G401 (cell line): ENCODE data around the gene ADI1. TPM values are rescaled to one million over a fixed set of nuclear protein-coding genes. Genes with fewer than 3 reads are reported as not detected.
"Not testable (repeated sequence)": the region's sequence is repeated elsewhere in the genome, so short reads cannot be mapped to it uniquely, and the experiment has no call there.

Source experiments
- DNase-seq: peaks from one replicate; pipeline ENCODE4 v3.0.0-alpha.2; 2015; ENCODE audit warnings: low spot score
- in situ Hi-C: cut with HindIII; loops from 2 replicates; pipeline ENCODE4 v1.10.0; 2016; ENCODE audit warnings: low sequenced_read_pairs, mixed read lengths
- total RNA-seq: library from RNA; depleted of rRNA; stranded (reverse); fragments of >200 nt; shearing (Covaris generic); gene quantifications from 2 replicates; pipeline ENCODE4 v1.2.3, GENCODE V29; 2014; rRNA removed

ADI1 gene
- total RNA-seq, 1 experiment from 2014 or later: 63.2 TPM

- in situ Hi-C loops: no loop called here
- no peak for DNase-seq
These were observed 63.2 kb downstream of the ADI1 start for GRCh38 chr2:3456125-3456524.

GRCh38 chr2:3454802-3455201 is 64.5 kb downstream of the ADI1 start:
- in situ Hi-C loops: no loop called here
- no peak for DNase-seq

- DNase-seq, in situ Hi-C loops: not testable (repeated sequence)
These were observed 65.3 kb downstream of the ADI1 start for GRCh38 chr2:3454005-3454404.

DNA sequence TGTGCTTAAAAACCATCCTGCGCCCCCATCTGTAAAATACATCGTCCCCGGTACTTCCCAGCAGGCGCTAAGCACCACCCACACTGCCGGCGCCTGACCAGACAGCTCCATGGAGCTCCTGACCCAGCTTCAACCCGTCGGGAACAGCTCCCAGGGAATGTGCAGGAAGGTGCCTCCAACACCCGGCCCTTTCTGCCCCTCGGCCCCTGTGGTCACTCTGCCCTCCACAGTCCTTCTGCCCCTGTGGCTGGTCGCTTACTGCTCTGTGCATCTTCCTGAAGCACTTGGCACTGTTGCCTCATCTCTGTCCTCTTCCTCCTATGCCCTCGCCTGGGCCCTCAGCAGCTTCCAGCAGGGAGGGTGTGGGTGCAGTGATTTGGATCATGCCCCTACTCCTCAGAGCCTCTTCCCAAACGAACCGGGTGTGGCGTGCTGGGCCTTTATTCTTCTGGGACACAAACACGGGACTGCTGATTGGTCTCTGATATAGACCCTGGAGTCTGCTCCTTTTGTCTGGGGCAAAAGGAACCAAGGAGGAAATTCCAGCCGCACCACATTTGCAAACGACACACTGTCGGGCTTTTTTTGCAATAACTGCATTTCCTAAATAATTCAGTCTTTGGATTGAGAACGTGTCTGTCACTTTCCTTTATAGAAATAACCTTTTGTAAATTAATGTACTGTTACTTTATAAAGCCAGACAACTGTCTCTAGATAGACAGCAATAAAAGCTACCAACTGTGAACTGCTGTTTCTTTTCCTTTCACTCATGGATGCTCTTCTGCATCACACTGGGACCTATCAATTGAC is 65.9 kb downstream of the ADI1 start:
- in situ Hi-C loops: no loop called here
- DNase-seq: peak; percentile 36

DNA sequence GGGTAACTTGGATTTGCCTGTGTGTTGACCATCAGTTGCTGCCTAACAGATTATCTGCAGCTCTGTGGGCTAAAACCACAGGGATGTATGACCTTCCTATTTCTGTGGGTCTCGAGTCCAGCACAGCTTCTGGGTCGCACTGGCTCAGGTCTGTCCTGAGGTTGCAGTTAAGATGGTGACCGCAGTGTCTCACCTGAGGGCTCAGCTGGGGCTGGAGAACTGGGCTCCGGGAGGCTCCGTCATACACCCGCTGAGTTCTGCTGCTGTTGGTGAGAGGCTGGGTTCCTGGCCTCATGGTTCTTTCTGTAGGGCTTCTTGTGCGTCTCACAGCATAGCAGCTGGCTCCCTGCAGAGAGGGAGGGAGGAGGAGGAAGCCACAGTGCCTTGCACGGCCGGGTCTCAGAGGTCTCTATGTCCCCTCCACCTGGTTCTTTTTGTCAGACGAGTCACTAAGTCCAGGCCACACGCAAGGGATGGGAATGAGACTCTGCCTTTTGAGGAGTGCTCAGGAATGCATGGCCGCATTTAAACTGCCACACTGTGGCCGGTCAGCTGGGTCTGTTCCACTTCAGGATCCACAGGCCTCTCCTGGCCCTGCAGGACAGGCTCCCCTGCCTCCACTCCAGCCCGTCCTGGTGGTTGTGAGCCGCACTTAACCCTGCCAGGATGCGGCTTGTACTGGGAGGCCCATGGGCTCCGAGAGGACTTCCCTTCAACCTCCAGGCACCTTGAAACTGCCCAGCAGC is 67.2 kb downstream of the ADI1 start:
- in situ Hi-C loops: no loop called here
- DNase-seq: no peak

- in situ Hi-C loops: no loop called here
- DNase-seq: no peak
These were observed 68.2 kb downstream of the ADI1 start for GRCh38 chr2:3451169-3451568.

DNA sequence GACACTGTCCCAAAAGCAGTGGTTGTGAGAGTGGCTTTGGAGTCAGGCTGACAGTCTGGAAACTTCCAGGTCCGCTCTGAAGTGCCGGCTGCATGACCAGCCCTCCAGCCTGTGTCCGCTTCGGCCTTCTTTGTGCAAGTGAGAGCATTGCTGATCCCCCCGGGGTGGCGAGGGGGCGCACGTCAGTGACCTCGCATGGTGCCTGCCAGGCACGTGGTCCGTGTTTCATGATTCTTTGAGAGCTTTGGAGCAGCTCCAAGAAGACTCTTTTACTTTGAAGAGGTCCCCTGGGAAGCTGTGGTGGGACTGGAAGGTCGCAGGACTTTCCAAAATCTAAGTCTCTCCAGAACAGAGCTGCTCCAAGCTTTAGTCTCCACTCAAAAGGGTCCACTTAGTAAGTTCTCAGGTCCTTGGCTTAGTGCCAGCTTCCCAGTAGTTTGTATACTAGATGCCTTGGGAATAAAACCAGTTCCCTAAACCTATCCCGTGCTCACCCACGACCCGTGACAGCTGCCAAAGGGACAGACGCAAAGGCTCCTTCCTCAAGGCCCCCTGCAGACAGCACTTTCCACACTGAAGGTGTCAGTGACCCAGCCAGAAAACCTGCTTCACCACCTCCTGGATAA is 68.8 kb downstream of the ADI1 start:
- in situ Hi-C loops: no loop called here
- DNase-seq: no peak

DNA sequence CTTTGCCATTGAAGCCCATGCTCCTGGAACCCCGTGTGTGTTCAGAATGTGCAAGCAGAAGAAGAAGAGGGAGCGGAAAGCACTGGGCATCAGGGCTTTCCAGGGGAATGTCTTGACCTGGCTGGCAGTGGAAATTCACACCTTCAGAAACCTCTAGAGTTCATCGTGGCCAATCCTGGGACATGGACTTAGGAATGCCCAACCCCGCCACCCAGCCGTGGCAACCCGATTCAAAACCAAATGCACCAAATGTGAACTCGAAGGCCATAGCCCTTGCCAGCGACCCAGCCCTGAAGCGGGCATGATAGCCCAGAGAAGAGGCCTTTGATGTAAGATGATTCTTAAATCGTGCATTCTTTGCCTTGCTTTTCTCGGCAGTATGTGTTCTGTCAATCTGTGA is 69.4 kb downstream of the ADI1 start:
- in situ Hi-C loops: no loop called here

GRCh38 chr2:3449086-3449485 is 70.2 kb downstream of the ADI1 start:
- in situ Hi-C loops: no loop called here
- DNase-seq: no peak

More for the DNA sequence above, 69.4 kb downstream of the ADI1 start:
- no peak for DNase-seq

DNA sequence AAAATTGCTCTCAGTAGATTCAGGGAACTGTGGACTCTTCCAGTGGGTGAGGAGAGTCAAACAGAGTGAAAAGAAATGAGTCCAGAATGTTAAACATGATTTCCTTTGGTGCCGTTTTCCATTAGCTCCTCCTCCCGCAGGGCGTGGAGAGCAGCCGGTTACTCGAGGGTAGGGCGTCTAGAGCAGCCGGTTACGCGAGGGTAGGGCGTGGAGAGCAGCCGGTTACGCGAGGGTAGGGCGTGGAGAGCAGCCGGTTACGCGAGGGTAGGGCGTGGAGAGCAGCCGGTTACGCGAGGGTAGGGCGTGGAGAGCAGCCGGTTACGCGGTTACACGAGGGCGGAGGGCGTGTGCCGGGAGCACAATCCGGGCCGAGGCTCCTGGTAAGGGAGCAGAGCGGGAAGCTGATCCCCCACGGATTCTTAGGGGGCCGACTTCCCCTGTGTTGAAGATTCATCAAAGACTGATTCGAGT is 70.9 kb downstream of the ADI1 start:
- in situ Hi-C loops, DNase-seq: not testable (repeated sequence)

- no peak for DNase-seq
These were observed 71.5 kb downstream of the ADI1 start for GRCh38 chr2:3447789-3448317.

More at GRCh38 chr2:3447789-3448317, 71.5 kb downstream of the ADI1 start:
- in situ Hi-C loops: no loop called here

Other genes starting within 250 kb of the ADI1 start
- gene EIPR1, start 141.7 kb downstream of the ADI1 start, total RNA-seq: 54.5 and 69.5 TPM in 2 replicates
- gene TRAPPC12, start 139.8 kb downstream of the ADI1 start, total RNA-seq: 42.2 and 54.2 TPM in 2 replicates
- 36.6 and 41.7 TPM in 2 replicates for gene RNASEH1, start 38.8 kb upstream of the ADI1 start, total RNA-seq
- 3,161 and 4,026 TPM in 2 replicates for gene RPS7, start 55.7 kb upstream of the ADI1 start, total RNA-seq
- gene COLEC11, start 75.6 kb upstream of the ADI1 start, total RNA-seq: 2.1 TPM in 1 of 2 replicates, not detected in the other
- not detected in 2 replicates for gene ALLC, start 138.7 kb upstream of the ADI1 start, total RNA-seq
- gene DCDC2C, start 184.0 kb upstream of the ADI1 start, total RNA-seq: not detected in 2 replicates